Stimulated activated naive CD4-positive, alpha-beta T cell (primary cell): ENCODE data around the gene DAP3.
"Not testable (repeated sequence)": the region's sequence is repeated elsewhere in the genome, so short reads cannot be mapped to it uniquely, and the experiment has no call there.

Experiments used
- DNase-seq, 6 experiments: peaks; one replicate each; lab custom pipeline; 2025; lab: John Stamatoyannopoulos, UW

The DAP3 gene

DNA sequence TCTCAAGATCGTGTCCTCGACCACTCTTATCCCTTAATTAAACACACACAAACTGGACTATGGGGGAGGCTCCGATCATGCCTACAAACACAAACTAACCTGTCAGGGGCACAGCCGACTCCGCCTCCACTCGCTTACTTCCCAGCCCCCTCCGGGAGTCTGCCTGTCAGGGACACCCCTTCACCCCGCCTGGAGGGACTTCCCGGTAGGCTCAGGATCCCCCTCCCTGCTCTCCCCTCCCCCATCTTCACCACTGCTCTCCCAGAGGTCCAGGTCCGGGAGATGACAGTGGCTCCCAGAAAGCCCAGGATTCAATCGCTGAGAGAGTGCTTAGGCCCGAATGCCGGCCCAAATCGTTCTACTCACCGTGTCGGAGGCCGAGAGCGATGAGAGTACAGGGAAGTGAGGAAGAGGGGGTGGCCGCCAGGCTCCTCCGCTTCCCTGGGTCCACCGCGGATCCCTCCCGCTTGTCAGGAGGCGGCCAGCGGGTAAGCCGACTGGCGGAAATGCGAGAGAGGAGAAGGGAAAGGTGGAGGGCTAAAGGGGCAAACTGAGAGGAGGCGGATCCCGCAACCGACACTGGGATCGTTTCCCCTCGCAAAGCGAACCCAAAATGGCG lies 1.1 kb upstream of the DAP3 start:
- peak in 1 of 6 experiments; percentile 36 for DNase-seq

DNA sequence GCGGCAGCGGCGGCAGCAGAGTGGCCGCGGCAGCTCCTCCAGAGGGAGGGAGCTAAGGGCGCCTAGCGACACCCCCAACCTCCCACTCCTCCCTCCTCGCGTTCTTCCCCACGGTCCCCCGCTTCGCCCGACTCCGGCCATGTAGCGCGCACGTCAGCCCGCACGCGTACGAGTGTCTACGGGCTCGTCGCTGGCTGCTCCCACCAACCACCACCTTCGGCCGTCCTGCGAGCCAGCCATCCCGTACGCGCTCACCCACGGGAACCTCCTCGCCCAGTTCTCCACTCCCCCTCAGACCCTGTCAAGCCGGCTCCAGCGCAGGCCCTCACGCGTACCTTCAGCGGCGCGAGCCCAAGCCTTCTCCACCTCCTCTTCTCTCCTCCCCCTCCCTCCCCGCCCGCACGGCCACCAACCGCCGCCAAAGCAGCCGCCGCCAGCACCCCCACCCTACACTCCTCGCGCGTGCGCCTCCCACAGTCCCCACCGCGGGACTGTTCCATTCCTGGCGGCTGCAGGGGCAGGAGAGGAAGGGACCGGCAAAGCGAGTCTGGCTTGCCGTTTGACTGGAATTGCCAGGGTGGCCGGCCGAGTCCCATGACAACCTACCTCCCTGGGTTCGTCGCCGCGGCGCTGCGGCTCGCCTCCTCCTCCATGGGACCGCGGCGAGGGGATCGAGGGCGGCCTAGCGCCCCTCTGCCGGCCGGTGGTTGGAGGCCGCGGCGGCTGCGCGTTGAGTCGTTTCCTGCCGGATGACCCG lies 389 bp upstream of the DAP3 start, which contains the start of gene YY1AP1:
YY1AP1 (minus strand) TSS at position 451 of the 757 bp plus-strand sequence. CDS start 8,338 bp downstream, outside the sequence.
- peak; percentile 83 to 93 (median 89) for DNase-seq

- no peak for DNase-seq
These were observed 3.2 kb downstream of the DAP3 start for GRCh38 chr1:155691992-155692528.

DNA sequence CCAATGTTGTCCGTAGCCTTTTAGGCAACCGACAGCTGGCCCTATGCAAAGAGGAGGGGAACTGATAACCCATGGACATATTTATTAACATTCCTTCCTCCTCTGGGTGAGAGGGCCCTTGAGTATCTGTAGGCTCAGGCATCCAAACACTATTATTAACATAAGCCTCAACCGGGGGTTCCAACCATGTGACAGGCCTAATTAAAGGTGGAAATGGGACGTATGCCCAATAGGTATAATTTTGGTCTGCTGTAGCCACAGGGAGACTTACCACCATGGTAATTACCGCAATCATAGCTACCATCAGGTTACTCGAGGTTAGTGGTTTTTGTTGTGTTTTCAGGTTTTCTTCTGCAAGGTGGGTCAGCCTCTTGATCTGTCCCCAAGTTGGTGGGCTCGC lies 5.3 kb downstream of the DAP3 start:
- no peak for DNase-seq

DNA sequence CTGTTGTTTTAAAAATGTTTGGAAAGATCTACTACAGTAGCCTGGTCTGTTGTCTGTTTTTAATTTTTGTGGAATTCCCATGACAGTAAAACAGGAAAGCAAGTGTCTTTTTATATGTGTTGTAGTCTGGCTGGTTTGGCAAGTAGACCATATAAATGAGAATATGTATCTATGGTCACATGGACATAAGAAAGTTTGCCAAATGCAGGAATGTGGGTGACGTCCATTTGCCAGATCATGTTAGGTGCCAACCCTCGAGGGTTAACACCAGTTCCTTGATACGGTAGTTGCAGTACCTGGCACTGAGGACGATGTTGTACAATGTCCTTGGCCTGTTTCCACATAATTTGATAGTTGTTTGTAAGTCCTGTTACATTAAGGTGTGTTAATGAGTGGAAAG lies 6.2 kb downstream of the DAP3 start:
- no peak for DNase-seq

DNA sequence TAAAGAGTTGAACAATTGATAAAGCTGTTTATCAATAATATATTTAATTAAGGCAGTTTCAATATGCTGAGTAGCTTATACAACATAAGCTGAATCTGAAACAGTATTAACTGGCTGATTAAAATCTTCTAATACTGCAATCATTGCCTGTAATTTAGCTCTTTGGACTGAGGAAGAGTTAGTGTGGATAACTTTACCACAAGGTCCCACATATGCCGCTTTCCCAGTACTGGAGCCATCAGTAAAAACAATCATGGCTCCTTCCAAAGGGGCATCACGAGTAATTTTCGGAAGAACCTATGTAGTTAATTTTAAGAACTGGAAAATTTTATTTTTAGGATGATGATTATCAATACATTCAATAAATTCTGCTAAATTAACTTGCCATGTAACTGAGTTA lies 6.7 kb downstream of the DAP3 start:
- DNase-seq: no peak

GRCh38 chr1:155696524-155696923 lies 7.6 kb downstream of the DAP3 start:
- no peak for DNase-seq

- no peak for DNase-seq
These were observed 8.2 kb downstream of the DAP3 start for GRCh38 chr1:155697046-155697445.

DNA sequence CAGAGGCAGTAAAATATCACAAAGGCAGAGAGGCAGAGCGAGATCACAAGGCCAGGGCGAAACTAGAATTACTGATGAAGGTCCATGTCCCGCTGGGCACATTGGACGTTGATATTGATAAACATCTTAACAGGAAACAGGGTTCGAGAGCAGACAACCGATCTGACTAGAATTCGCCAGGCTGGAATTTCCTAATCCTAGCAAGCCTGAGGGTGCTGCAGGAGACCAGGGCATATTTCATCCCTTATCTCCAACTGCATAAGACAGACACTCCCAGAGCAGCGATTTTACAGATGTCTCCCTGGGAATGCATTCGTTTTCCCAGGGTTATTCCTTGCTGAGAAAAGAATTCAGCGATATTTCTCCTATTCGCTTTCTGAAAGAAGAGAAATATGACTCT lies 8.7 kb downstream of the DAP3 start:
- DNase-seq: not testable (repeated sequence)

- no peak for DNase-seq
These were observed 9.6 kb downstream of the DAP3 start for GRCh38 chr1:155698382-155699038.

DNA sequence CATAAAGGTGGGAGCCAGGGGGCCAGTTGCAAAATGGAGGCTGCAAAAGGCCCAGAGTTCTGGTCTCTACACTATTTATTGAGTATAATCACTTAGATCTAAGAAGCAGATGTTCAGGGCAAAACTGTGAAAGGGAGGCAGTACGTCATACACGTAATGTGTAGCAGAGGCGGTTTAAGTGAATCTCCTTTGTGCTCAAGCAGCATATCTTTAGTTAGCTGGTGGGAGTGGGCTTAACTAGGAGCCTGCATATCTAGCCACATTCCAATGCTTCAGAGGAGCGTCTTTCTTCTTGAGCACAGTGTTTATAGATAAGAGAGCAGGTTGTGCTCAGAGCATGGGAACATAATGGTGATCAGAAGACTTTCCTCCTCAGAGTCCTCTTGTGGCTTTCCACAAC lies 10.2 kb downstream of the DAP3 start:
- not testable (repeated sequence) for DNase-seq

GRCh38 chr1:155701675-155702074 lies 12.8 kb downstream of the DAP3 start:
- not testable (repeated sequence) for DNase-seq

DNA sequence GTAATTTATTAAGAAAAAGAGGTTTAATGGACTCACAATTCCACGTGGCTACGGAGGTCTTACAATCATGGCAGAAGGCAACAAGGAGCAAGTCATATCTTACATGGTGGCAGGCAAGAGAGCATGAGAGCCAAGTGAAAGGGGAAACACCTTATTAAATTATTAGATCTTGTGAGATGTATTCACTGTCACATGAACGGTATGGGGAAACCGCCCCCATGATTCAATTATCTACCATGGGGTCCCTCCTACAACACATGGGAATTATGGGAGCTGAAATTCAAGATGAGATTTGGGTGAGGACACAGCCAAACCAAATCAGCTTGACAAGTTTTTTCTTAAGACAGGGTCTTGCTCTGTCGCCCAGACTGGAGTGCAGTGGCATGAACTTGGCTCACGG lies 14.3 kb downstream of the DAP3 start:
- DNase-seq: no peak

DNA sequence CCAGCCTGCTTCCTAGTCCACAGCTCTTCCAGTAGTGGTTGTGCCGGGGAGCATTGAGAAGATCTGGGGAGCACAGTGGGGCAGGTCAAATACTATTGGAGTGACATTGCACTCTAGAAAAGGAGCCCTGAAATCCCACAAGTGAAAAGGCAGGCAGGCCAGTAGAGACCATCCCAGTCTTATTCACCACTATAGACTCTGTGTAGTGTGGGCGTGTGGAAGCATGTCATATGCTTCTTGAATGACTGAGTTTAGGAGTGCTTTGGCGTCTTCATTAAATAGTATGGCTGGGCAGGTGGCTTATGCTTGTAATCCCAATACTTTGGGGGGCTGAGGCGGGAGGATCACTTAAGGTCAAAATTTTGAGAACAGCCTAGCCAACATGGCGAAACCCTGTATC lies 15.5 kb downstream of the DAP3 start:
- DNase-seq: not testable (repeated sequence)

DNA sequence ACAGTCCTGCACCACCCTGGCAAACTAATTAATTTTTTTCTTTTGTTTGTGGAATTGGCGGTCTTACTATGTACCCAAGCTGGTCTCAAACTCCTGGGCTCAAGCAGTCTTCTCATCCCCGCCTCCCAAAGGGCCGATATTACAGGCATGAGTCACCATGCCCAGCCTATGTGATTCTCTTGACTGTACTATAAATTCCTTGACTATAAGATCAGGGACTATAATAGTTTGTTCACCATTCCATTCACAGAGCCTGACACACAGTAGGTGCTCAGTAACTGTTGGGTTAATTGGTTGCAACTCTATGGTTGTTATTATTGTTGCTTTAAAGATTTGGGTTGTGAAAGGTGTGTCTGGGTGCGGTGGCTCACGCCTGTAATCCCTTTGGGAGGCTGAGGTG lies 17.2 kb downstream of the DAP3 start:
- no peak for DNase-seq

DNA sequence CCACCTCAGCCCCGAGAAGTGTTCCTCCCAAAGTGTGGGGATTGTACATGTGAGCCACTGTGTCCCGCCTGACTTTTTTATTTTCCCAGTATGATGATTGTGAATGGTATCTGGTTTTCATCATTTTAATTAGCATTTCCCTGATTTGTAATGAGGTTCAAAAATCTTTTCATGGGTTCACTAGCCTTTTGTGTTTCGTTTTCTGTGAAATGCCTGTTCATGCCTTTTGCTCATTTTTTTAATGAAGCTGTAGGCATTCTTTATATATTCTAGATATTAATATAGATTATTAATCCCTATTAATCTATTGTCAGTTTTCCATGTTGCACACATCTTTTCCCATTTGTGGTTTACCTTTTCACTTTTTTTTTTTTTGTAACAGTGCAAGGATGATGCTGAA lies 20.5 kb downstream of the DAP3 start:
- no peak for DNase-seq

DNA sequence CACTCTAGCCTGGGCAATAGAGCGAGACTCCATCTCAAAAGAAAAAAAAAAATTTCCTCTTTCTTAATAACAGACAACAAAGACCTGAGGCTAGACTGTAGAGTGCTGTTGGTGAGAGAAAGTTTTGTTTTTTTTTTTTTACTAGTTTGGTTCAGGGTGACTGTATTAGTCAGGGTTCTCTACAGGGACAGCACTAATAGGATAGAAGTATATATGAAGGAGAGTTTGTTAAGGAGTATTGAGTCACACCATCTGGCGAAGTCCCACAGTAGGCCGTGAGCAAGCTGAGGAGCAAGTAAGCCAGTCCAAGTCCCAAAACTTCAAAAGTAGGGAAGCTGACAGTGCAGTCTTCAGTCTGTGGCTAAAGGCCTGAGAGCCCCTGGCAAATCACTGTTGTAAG lies 22.6 kb downstream of the DAP3 start:
- DNase-seq: not testable (repeated sequence)

DNA sequence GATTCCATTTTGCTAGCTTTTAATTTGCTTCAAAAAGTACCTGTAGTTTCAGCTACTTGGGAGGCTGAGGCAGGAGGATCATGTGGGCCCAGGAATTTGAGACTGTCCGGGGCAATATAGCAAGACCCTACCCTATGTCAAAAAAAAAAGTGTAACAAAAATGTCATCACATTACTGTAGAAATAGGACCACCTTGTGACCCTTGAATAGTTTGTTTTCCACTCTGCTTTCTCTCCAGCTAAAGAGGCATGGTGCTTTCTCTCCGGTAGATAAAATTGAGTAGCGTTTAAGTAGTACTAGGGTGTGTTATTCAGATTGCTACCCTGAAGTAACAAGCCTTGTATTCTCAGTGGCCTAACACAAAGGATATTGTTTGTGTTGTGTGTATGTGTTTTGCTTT lies 23.7 kb downstream of the DAP3 start:
- DNase-seq: peak in 1 of 6 experiments; percentile 1

DNA sequence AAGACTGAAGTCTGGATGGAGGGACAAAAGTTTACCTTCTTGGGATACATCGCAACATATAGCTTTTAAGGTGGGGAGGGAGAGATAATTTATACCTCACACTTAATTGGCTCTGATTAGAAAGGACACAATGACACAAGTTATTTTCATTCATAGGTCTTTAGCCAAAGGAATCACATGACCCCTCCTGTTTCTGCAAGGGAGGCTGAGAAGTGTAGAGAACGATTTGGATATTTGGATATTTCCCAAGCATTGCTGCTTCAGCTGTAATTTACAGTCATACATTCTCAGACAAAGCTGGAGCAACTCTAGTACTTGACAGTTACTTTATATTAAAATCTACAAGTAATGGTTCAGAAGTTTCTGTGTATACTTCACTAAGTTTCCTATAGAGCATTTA lies 24.2 kb downstream of the DAP3 start:
- no peak for DNase-seq

GRCh38 chr1:155715056-155715455 lies 26.2 kb downstream of the DAP3 start:
- DNase-seq: not testable (repeated sequence)

DNA sequence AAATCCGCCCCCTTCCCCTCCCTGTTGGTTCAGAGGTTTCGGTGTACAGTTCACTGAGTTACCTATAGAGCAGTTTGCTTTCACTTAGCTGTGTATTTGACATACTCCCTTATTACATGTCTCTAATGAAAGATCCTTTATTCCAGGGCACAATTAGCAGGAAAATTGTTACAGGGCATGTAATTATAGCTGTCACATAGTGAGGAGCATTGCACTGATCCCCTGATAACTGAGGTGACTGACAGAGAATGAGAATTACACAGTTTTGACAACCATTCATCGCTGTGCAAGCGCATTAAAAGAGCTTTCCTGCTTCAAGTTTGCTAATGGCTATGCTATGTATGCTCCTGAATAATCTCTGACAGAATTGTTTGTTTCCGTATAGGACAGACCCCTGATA lies 26.9 kb downstream of the DAP3 start:
- no peak for DNase-seq

DNA sequence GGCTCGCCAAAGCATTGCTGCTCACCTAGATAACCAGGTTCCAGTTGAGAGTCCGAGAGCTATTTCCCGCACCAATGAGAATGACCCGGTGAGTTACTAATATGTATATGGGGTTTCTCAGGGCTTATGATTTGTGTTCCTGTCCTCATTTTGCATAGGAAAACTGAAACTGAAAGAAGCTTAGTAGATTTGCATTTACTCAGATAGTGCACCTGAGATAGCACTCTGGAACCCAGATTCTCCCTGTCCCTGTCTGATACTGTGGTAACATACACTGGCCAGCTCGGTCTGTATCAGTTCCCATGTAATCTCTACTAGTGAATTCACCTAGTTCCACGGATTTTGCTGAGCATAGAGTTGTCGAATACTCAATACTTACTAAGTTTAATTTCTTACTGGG lies 28.1 kb downstream of the DAP3 start:
- DNase-seq: no peak
